HG02938 (cell line): Measurements from ENCODE around the gene DRC7.
"Not testable (repeated sequence)": the region's sequence is repeated elsewhere in the genome, so short reads cannot be mapped to it uniquely, and the experiment has no call there.

Source experiments
- ATAC-seq: cut with Tn5 transposase; IDR thresholded peaks from one replicate; pipeline ENCODE4 v1.9.1; 2021; ENCODE audit warnings: mild to moderate bottlenecking, moderate library complexity; ENCODE audit not compliant: unreplicated experiment

Gene DRC7

GRCh38 chr16:57760357-57761160, 66.0 kb downstream of the DRC7 start:
- no peak for ATAC-seq

GRCh38 chr16:57761301-57761700, 66.7 kb downstream of the DRC7 start:
- no peak for ATAC-seq

GRCh38 chr16:57761957-57762356, 67.4 kb downstream of the DRC7 start:
- ATAC-seq = no peak

GRCh38 chr16:57762365-57763040, 67.9 kb downstream of the DRC7 start:
- no peak for ATAC-seq

GRCh38 chr16:57763285-57764005, 68.8 kb downstream of the DRC7 start:
- no peak for ATAC-seq

- ATAC-seq = no peak
These were observed 69.4 kb downstream of the DRC7 start for GRCh38 chr16:57764006-57764340.

GRCh38 chr16:57764341-57765159, 69.9 kb downstream of the DRC7 start:
- no peak for ATAC-seq

GRCh38 chr16:57765160-57765728, 70.6 kb downstream of the DRC7 start:
- ATAC-seq = no peak

- ATAC-seq = no peak
These were observed 72.2 kb downstream of the DRC7 start for GRCh38 chr16:57766714-57767348.

GRCh38 chr16:57769541-57770145, 75.0 kb downstream of the DRC7 start:
- no peak for ATAC-seq

GRCh38 chr16:57770361-57770760, 75.8 kb downstream of the DRC7 start:
- ATAC-seq = no peak

GRCh38 chr16:57771141-57771785, 76.7 kb downstream of the DRC7 start:
- no peak for ATAC-seq

GRCh38 chr16:57773019-57773418, 78.4 kb downstream of the DRC7 start:
- no peak for ATAC-seq

GRCh38 chr16:57773655-57774295, 79.2 kb downstream of the DRC7 start:
- no peak for ATAC-seq

- no peak for ATAC-seq
These were observed 80.2 kb downstream of the DRC7 start for GRCh38 chr16:57774705-57775285.

GRCh38 chr16:57775661-57776469, 81.3 kb downstream of the DRC7 start:
- no peak for ATAC-seq

GRCh38 chr16:57778658-57779057, 84.1 kb downstream of the DRC7 start:
- no peak for ATAC-seq

- not testable (repeated sequence) for ATAC-seq
These were observed 85.2 kb downstream of the DRC7 start for GRCh38 chr16:57779836-57780235.
